ENCODE measurements around the gene FHL3.

DNA sequence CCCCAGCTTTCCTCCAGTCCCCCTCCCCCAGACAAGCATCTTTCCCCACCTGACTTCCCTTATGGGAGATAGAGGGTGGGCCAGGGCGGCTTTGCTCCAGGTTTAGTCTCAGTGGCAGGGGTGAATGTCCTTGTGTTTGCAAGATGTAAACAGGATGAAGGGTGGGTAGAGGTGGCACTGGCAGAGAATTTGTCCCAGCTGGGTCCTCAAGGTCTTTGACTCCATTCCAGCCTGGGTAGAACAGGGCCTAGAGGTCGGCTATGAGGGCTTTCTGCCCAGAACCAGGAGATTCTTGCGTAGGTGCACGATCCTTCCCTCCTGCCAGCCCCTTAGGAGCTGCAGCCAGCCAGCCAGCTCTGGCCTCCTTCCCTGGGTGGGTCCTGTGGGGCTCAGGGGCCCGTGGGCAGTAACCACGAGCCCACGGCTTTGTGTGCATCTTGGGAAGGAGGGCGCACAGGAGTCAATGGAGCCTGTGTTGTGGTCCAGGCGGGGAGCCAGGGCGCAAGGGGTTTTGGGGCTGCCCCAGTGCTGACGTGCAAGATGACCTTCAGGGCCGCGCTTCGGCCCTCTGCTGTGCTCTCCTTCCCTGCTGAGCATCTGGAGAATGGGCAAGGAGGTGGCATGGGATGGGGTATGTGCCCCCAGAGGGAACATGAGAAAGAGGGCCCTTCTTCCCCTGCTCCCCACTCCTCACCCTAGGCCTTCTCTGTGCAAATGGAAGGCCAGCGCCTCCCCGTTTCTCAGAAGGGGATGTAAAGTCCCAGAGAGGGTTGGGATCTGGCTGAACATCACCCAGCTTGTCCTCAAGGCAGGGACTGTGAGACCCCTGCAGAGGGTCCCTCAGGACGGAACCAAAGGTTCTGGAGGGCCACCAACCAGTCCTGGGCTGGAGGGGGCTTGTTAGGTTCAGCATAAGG, 25.5 kb upstream of the FHL3 start:
- TF ChIP-seq ZC3H11A (IDR thresholded peaks at IDR 0.05) (no peak), ZFP36 (IDR thresholded peaks at IDR 0.05; ENCODE audit: borderline replicate concordance, partially characterized antibody) (no peak)
- TF ChIP-seq, protein P1, sequence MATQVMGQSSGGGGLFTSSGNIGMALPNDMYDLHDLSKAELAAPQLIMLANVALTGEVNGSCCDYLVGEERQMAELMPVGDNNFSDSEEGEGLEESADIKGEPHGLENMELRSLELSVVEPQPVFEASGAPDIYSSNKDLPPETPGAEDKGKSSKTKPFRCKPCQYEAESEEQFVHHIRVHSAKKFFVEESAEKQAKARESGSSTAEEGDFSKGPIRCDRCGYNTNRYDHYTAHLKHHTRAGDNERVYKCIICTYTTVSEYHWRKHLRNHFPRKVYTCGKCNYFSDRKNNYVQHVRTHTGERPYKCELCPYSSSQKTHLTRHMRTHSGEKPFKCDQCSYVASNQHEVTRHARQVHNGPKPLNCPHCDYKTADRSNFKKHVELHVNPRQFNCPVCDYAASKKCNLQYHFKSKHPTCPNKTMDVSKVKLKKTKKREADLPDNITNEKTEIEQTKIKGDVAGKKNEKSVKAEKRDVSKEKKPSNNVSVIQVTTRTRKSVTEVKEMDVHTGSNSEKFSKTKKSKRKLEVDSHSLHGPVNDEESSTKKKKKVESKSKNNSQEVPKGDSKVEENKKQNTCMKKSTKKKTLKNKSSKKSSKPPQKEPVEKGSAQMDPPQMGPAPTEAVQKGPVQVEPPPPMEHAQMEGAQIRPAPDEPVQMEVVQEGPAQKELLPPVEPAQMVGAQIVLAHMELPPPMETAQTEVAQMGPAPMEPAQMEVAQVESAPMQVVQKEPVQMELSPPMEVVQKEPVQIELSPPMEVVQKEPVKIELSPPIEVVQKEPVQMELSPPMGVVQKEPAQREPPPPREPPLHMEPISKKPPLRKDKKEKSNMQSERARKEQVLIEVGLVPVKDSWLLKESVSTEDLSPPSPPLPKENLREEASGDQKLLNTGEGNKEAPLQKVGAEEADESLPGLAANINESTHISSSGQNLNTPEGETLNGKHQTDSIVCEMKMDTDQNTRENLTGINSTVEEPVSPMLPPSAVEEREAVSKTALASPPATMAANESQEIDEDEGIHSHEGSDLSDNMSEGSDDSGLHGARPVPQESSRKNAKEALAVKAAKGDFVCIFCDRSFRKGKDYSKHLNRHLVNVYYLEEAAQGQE (IDR thresholded peaks at IDR 0.05): no peak
- TF ChIP-seq, protein P2, sequence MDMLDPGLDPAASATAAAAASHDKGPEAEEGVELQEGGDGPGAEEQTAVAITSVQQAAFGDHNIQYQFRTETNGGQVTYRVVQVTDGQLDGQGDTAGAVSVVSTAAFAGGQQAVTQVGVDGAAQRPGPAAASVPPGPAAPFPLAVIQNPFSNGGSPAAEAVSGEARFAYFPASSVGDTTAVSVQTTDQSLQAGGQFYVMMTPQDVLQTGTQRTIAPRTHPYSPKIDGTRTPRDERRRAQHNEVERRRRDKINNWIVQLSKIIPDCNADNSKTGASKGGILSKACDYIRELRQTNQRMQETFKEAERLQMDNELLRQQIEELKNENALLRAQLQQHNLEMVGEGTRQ (IDR thresholded peaks at IDR 0.05): no peak
- TF ChIP-seq, protein P3, sequence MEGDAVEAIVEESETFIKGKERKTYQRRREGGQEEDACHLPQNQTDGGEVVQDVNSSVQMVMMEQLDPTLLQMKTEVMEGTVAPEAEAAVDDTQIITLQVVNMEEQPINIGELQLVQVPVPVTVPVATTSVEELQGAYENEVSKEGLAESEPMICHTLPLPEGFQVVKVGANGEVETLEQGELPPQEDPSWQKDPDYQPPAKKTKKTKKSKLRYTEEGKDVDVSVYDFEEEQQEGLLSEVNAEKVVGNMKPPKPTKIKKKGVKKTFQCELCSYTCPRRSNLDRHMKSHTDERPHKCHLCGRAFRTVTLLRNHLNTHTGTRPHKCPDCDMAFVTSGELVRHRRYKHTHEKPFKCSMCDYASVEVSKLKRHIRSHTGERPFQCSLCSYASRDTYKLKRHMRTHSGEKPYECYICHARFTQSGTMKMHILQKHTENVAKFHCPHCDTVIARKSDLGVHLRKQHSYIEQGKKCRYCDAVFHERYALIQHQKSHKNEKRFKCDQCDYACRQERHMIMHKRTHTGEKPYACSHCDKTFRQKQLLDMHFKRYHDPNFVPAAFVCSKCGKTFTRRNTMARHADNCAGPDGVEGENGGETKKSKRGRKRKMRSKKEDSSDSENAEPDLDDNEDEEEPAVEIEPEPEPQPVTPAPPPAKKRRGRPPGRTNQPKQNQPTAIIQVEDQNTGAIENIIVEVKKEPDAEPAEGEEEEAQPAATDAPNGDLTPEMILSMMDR (IDR thresholded peaks at IDR 0.05): no peak
- TF ChIP-seq, protein P4, sequence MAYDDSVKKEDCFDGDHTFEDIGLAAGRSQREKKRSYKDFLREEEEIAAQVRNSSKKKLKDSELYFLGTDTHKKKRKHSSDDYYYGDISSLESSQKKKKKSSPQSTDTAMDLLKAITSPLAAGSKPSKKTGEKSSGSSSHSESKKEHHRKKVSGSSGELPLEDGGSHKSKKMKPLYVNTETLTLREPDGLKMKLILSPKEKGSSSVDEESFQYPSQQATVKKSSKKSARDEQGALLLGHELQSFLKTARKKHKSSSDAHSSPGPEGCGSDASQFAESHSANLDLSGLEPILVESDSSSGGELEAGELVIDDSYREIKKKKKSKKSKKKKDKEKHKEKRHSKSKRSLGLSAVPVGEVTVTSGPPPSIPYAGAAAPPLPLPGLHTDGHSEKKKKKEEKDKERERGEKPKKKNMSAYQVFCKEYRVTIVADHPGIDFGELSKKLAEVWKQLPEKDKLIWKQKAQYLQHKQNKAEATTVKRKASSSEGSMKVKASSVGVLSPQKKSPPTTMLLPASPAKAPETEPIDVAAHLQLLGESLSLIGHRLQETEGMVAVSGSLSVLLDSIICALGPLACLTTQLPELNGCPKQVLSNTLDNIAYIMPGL (CRISPR knock-in tag; IDR thresholded peaks at IDR 0.05; ENCODE audit: borderline replicate concordance): no peak
